Upper lobe of right lung (tissue), 1 donor: ENCODE results near the gene ZNF439. TPM values are rescaled to one million over a fixed set of nuclear protein-coding genes. Genes with fewer than 3 reads are reported as not detected.
"Not testable (repeated sequence)": the region's sequence is repeated elsewhere in the genome, so short reads cannot be mapped to it uniquely, and the experiment has no call there.

ENCODE experiments used
- ATAC-seq: fragments of 200-7000 bp; cut with Tn5 transposase; one replicate; pipeline ENCODE4 v1.9.1; 2020; ENCODE audit warnings: mild to moderate bottlenecking, moderate library complexity
- DNase-seq: peaks from one replicate; pipeline ENCODE4 v3.0.0-alpha.2; 2020
- H3K27ac ChIP-seq: fragments of 200-600 bp; one replicate; pipeline ENCODE4 v1.8.0; 2022
- H3K27me3 ChIP-seq: fragments of 200-600 bp; one replicate; pipeline ENCODE4 v1.8.0; 2022; ENCODE audit warnings: mild to moderate bottlenecking
- H3K36me3 ChIP-seq: fragments of 200-600 bp; one replicate; pipeline ENCODE4 v1.8.0; 2022
- H3K4me1 ChIP-seq: fragments of 200-600 bp; one replicate; pipeline ENCODE4 v1.8.0; 2022
- H3K4me3 ChIP-seq: fragments of 200-600 bp; one replicate; pipeline ENCODE4 v1.8.0; 2022; ENCODE audit warnings: mild to moderate bottlenecking
- H3K9me3 ChIP-seq: fragments of 200-600 bp; one replicate; pipeline ENCODE4 v1.8.0; 2022
- CTCF ChIP-seq: fragments of 200-600 bp; IDR thresholded peaks from one replicate; pipeline ENCODE4 v1.8.0; 2022; ENCODE audit warnings: antibody characterized with exemption
- intact Hi-C: fragments of 100-400 bp; cut with DNase I; formaldehyde crosslinking; loops from one replicate; pipeline ENCODE4 v1.11.0; 2022
- total RNA-seq: library from RNA; stranded (reverse); fragmentation: NEBNext Ultra II Directional; extraction: Animal tissue kit (Norgen Biotek cat#: 25700); gene quantifications from one replicate; pipeline ENCODE4 v1.2.1, GENCODE V29; 2021
- donor health status: DM: no; HTN: yes; CAD: no; lungs with severe emphysema.

The ZNF439 gene
- total RNA-seq, 1 donor from 2014 or later, result 9.4 TPM

GRCh38 chr19:11814700-11815035 lies 33.9 kb upstream of the ZNF439 start:
- intact Hi-C loops, result no loop called here
- H3K4me1 ChIP-seq, result peaks cover 9% of the 10 kb centered on the region
- peak overlapping the region; percentile 86 for H3K4me3 ChIP-seq
- H3K9me3 ChIP-seq, result no peaks in the 10 kb centered on the region
- H3K27me3 ChIP-seq, result no peaks in the 10 kb centered on the region
- DNase-seq (no peak), ATAC-seq (peak; percentile 7)
- H3K36me3 ChIP-seq, result no peaks in the 10 kb centered on the region
- peak overlapping the region; percentile 93 for H3K27ac ChIP-seq
- TF ChIP-seq CTCF, result no peak

GRCh38 chr19:11821474-11822109 lies 26.9 kb upstream of the ZNF439 start:
- no peak for TF ChIP-seq CTCF
- ATAC-seq (no peak), DNase-seq (no peak)
- H3K27ac ChIP-seq, result no peak overlapping the region
- no peaks in the 10 kb centered on the region for H3K4me1 ChIP-seq
- no peaks in the 10 kb centered on the region for H3K27me3 ChIP-seq
- H3K9me3 ChIP-seq, result no peaks in the 10 kb centered on the region
- no peak overlapping the region for H3K4me3 ChIP-seq
- H3K36me3 ChIP-seq, result no peaks in the 10 kb centered on the region
- intact Hi-C loops, result no loop called here

GRCh38 chr19:11828957-11829876 lies 19.3 kb upstream of the ZNF439 start:
- ATAC-seq, H3K4me1 ChIP-seq, H3K27me3 ChIP-seq, H3K4me3 ChIP-seq, DNase-seq, intact Hi-C loops, H3K27ac ChIP-seq: not testable (repeated sequence)
- Histone ChIP-seq H3K9me3 (peaks cover 36% of the 10 kb centered on the region), H3K36me3 (peaks cover 22% of the 10 kb centered on the region)

GRCh38 chr19:11832253-11832912 lies 16.1 kb upstream of the ZNF439 start:
- intact Hi-C loops, result no loop called here
- Histone ChIP-seq H3K4me1 (no peaks in the 10 kb centered on the region), H3K4me3 (no peak overlapping the region), H3K27me3 (no peaks in the 10 kb centered on the region), H3K27ac (no peak overlapping the region), H3K9me3 (peaks cover 36% of the 10 kb centered on the region), H3K36me3 (peaks cover 22% of the 10 kb centered on the region)
- no peak for ATAC-seq
- no peak for TF ChIP-seq CTCF
- DNase-seq, result no peak

GRCh38 chr19:11833541-11833940 lies 15.0 kb upstream of the ZNF439 start:
- DNase-seq (no peak), ATAC-seq (no peak)
- H3K36me3 ChIP-seq, result peaks cover 22% of the 10 kb centered on the region
- TF ChIP-seq CTCF, result no peak
- intact Hi-C loops, result no loop called here
- H3K27ac ChIP-seq, result no peak overlapping the region
- H3K4me1 ChIP-seq, result no peaks in the 10 kb centered on the region
- no peaks in the 10 kb centered on the region for H3K27me3 ChIP-seq
- H3K9me3 ChIP-seq, result peaks cover 36% of the 10 kb centered on the region
- H3K4me3 ChIP-seq, result no peak overlapping the region

GRCh38 chr19:11835626-11836066 lies 12.9 kb upstream of the ZNF439 start:
- ATAC-seq, H3K4me1 ChIP-seq, H3K27ac ChIP-seq, intact Hi-C loops, DNase-seq, H3K4me3 ChIP-seq, H3K27me3 ChIP-seq: not testable (repeated sequence)
- peaks cover 34% of the 10 kb centered on the region for H3K9me3 ChIP-seq
- H3K36me3 ChIP-seq, result peaks cover 22% of the 10 kb centered on the region
